Endothelial cell of umbilical vein (primary cell): ENCODE data around the gene GSK3A. TPM values are rescaled to one million over a fixed set of nuclear protein-coding genes. Genes with fewer than 3 reads are reported as not detected.

ENCODE experiments used
- BruUV-seq: library from RNA; stranded (reverse); fragments of 400-500 nt; replicated peaks from 2 replicates; lab custom pipeline; 2021; lab: Mats Ljungman, UMichigan
- CTCF ChIA-PET: fragments of 300-600, 350-600 bp; sonication (Branson Sonifier 250); formaldehyde crosslinking; loops from one replicate; lab custom pipeline; 2021; ENCODE audit warnings: antibody characterized with exemption, inconsistent platforms; lab: Charles Lee
- POLR2A ChIA-PET: fragments of 300-600, 350-600 bp; sonication (Branson Sonifier 250); formaldehyde crosslinking; loops from one replicate; lab custom pipeline; 2021; ENCODE audit warnings: antibody characterized with exemption, inconsistent platforms; lab: Charles Lee
- DNase-seq: peaks from one replicate; pipeline ENCODE4 v3.0.0-alpha.2; 2011; ENCODE audit warnings: low read depth, low spot score
- FAIRE-seq: peaks from 2 replicates; lab custom pipeline; 2011; peaks lifted over from hg19 to GRCh38; lab: Jason Lieb, UNC
- H2AFZ ChIP-seq: 2 replicates; pipeline ENCODE4 v1.6.0; 2012; ENCODE audit warnings: low read depth, low read length, control low read depth, inconsistent platforms
- H3K27ac ChIP-seq: 2 replicates; pipeline ENCODE4 v1.5.1; 2011; ENCODE audit warnings: low read depth, mild to moderate bottlenecking, control low read depth, low read length, moderate library complexity; ENCODE audit not compliant: insufficient read depth
- H3K27me3 ChIP-seq, 2 experiments: 2 replicates each; pipeline versions ENCODE4 v1.6.0 to v1.6.1; 2011; ENCODE audit warnings: low read length in 2 of 2, mixed read lengths in 1 of 2; ENCODE audit not compliant: control insufficient read depth in 2 of 2, insufficient read depth in 2 of 2
- H3K36me3 ChIP-seq, 2 experiments: 2 replicates in 1 of 2; 3 replicates in 1 of 2; pipeline ENCODE4 v1.5.1; 2011; ENCODE audit warnings: low read length in 2 of 2, mild to moderate bottlenecking in 1 of 2, moderate library complexity in 1 of 2; ENCODE audit not compliant: control insufficient read depth in 2 of 2, insufficient read depth in 2 of 2; ENCODE audit errors: extremely low read depth in 1 of 2
- H3K4me1 ChIP-seq: 3 replicates; pipeline ENCODE4 v1.5.1; 2011; ENCODE audit warnings: mild to moderate bottlenecking, low read length; ENCODE audit not compliant: control insufficient read depth, insufficient read depth; ENCODE audit errors: extremely low read depth
- H3K4me2 ChIP-seq: 2 replicates; pipeline ENCODE4 v1.6.1; 2011; ENCODE audit warnings: low read length, control low read depth, mixed read lengths; ENCODE audit not compliant: insufficient read depth
- H3K4me3 ChIP-seq, 3 experiments: fragments of 200-600 bp in 1 of 3; sonication (generic), shearing (Covaris generic) in 1 of 3; replicated peaks in 1 of 3; 2 replicates each; pipeline ENCODE4 v1.5.1; 2011 to 2016; ENCODE audit warnings: control low read depth in 3 of 3, low read length in 3 of 3, mild to moderate bottlenecking in 2 of 3, inconsistent platforms in 1 of 3, low read depth in 1 of 3, moderate library complexity in 1 of 3; ENCODE audit not compliant: insufficient read depth in 1 of 3
- H3K79me2 ChIP-seq: 2 replicates; pipeline ENCODE4 v1.6.0; 2012; ENCODE audit warnings: low read length, inconsistent platforms; ENCODE audit not compliant: control insufficient read depth, insufficient read depth
- H3K9ac ChIP-seq: replicated peaks from 2 replicates; pipeline ENCODE3; 2011; ENCODE audit warnings: low read length, control low read depth; ENCODE audit not compliant: insufficient read depth; ENCODE audit errors: extremely low read depth
- H3K9me1 ChIP-seq: replicated peaks from 3 replicates; pipeline ENCODE4 v1.6.0; 2011; ENCODE audit warnings: mild to moderate bottlenecking, low read length; ENCODE audit not compliant: control insufficient read depth, insufficient read depth; ENCODE audit errors: extremely low read depth
- H3K9me3 ChIP-seq: replicated peaks from 2 replicates; pipeline ENCODE4 v1.5.1; 2012; ENCODE audit warnings: low read length, inconsistent platforms; ENCODE audit not compliant: control insufficient read depth, insufficient read depth
- H4K20me1 ChIP-seq: replicated peaks from 2 replicates; pipeline ENCODE3; 2011; ENCODE audit warnings: mild to moderate bottlenecking, low read length; ENCODE audit not compliant: control insufficient read depth, insufficient read depth; ENCODE audit errors: extremely low read depth
- CTCF ChIP-seq, 2 donors: IDR thresholded peaks; 1 replicate in 1 of 2; 2 replicates in 1 of 2; pipeline ENCODE4 v1.5.1; 2011; ENCODE audit warnings: low read length in 2 of 2, mild to moderate bottlenecking in 2 of 2, moderate library complexity in 2 of 2, control low read depth in 1 of 2, inconsistent platforms in 1 of 2, low read depth in 1 of 2; ENCODE audit not compliant: insufficient read depth in 1 of 2; ENCODE audit errors: extremely low read depth in 1 of 2
- EZH2 ChIP-seq: IDR thresholded peaks from 2 replicates; pipeline ENCODE4 v1.6.1; 2012; ENCODE audit warnings: borderline replicate concordance, low read depth, mild to moderate bottlenecking, moderate library complexity, low read length, inconsistent platforms; ENCODE audit not compliant: severe bottlenecking
- MYC ChIP-seq: IDR thresholded peaks from one replicate; pipeline ENCODE4 v1.6.1; 2011; ENCODE audit warnings: mild to moderate bottlenecking, low read depth, low read length
- POLR2AphosphoS5 ChIP-seq: IDR thresholded peaks from 2 replicates; pipeline ENCODE4 v1.6.1; 2012; ENCODE audit warnings: low read depth, mild to moderate bottlenecking, control low read depth, low read length, moderate library complexity; ENCODE audit not compliant: insufficient read depth
- dilution Hi-C: fragments of 300-500 bp; cut with MboI; formaldehyde crosslinking; loops from one replicate; pipeline ENCODE4 v1.15.0; 2019; ENCODE audit warnings: low sequenced_read_pairs; ENCODE audit not compliant: extremely low pct_ligation_motif_present
- intact Hi-C: fragments of 100-400 bp; cut with micrococcal nuclease; formaldehyde crosslinking; loops from one replicate; pipeline ENCODE4 v1.10.0; 2022
- polyA plus RNA-seq, 4 experiments: library from polyadenylated mRNA; depleted of rRNA in 3 of 4; stranded (reverse) in 3 of 4; unstranded in 1 of 4; fragments of >200 nt; gene quantifications; 2 replicates each; pipeline versions ENCODE4 v1.2.1 to v1.2.3, GENCODE V29; 2011 to 2012; ENCODE audit warnings: missing spikeins in 1 of 4
- total RNA-seq: library from RNA; stranded (reverse); gene quantifications from 2 replicates; pipeline ENCODE4 v1.2.3, GENCODE V29; 2021

GSK3A gene
- total and polyA plus RNA-seq, 2 donors (not counting 3 experiments of a cell fraction or from before 2014, with no cell fraction given) = 49.5 to 73.7 TPM

GRCh38 chr19:42287017-42287826 lies 44.8 kb upstream of the GSK3A start:
- POLR2A ChIA-PET = no interaction called here
- Histone ChIP-seq H4K20me1 (no peaks in the 10 kb centered on the region), H3K9me3 (no peaks in the 10 kb centered on the region), H3K4me2 (no peak overlapping the region), H3K9me1 (no peaks in the 10 kb centered on the region), H2AFZ (no peak overlapping the region), H3K27ac (no peak overlapping the region), H3K4me3 (no peak overlapping the region), H3K9ac (no peak overlapping the region), H3K27me3 (no peaks in the 10 kb centered on the region), H3K36me3 (peaks cover 14 to 48% of the 10 kb centered on the region in 2 experiments), H3K79me2 (peaks cover 20% of the 10 kb centered on the region), H3K4me1 (peaks cover 28% of the 10 kb centered on the region)
- CTCF ChIA-PET = interaction anchor here (1.3 to 3.0 kb wide), 3 partner anchors 9 to 41 kb away, joined by 3 to 17 read pairs (median 8); no protein-coding TSS in a partner anchor
- DNase-seq = no peak
- no peak for TF ChIP-seq POLR2AphosphoS5
- intact Hi-C loops = no loop called here
- BruUV-seq = TSS peak; percentile 22
- no peak for FAIRE-seq
- dilution Hi-C loops = no loop called here

DNA sequence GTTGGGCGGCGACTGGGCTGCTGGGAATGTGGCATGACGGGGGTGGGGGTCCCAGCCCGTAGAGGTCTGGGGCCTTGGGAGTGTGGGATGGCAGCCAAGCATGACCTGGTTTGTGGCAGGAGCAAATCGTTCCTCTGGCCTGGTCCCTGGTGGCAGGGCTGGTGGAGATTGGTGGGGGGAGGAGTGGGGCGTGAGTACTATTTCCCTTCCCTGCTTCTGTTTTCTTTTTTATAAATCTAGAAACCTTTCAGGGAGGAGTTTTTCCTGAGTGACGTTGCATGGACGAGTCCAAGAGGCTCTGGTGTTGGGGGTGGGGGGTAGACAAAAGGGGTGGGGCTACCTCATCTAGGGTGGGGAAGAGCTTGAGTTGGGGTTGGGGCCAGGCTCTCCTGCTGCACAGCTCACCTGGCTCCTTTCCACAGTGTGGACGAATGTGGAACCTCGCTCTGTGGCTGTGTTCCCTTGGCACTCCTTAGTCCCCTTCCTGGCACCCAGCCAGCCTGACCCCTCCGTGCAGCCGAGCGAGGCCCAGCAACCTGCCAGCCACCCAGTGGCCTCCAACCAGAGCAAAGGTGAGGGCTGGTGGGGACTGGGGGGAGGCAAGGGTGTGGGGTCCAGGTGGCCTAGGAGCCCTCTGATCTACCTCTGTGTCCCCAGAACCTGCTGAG lies 44.1 kb upstream of the GSK3A start:
- peak; percentile 57 for DNase-seq
- Histone ChIP-seq H3K36me3 (peaks cover 14 to 41% of the 10 kb centered on the region in 2 experiments), H3K4me2 (peak overlapping the region; percentile 74), H3K27me3 (no peaks in the 10 kb centered on the region), H3K9me1 (no peaks in the 10 kb centered on the region), H3K4me3 (no peak overlapping the region), H3K9me3 (no peaks in the 10 kb centered on the region), H3K27ac (peak overlapping the region; percentile 38), H4K20me1 (no peaks in the 10 kb centered on the region), H3K4me1 (peaks cover 36% of the 10 kb centered on the region), H3K9ac (peak overlapping the region; percentile 37), H2AFZ (no peak overlapping the region), H3K79me2 (peaks cover 20% of the 10 kb centered on the region)
- no peak for FAIRE-seq
- ChIA-PET CTCF (interaction anchor here (1.3 to 3.0 kb wide), 2 partner anchors 10 to 40 kb away, joined by 3 to 17 read pairs; no protein-coding TSS in a partner anchor), POLR2A (no interaction called here)
- intact Hi-C loops (loop anchor here (1.0 kb wide), 1 partner anchor 16 kb away; the partner anchor contains the start of genes PAFAH1B3 and PRR19), dilution Hi-C loops (no loop called here)
- TF ChIP-seq EZH2 = no peak
- TF ChIP-seq CTCF (IDR thresholded peaks at IDR 0.05; ENCODE audit: extremely low read depth in 1 of 2, insufficient read depth in 1 of 2, low read depth in 1 of 2, low read length in 2 of 2) = no peak
- TF ChIP-seq MYC = no peak
- no TSS peak for BruUV-seq
